Hepatocyte (in vitro differentiated cells): ENCODE results near the gene MRPS31.

Experiments used
- CTCF ChIP-seq: fragments of 200-600 bp; sonication (generic); IDR thresholded peaks from 2 replicates; pipeline ENCODE4 v1.5.1; 2016; ENCODE audit warnings: antibody characterized with exemption, mild to moderate bottlenecking; ENCODE audit not compliant: poor library complexity
- EZH2 ChIP-seq: fragments of 200-600 bp; sonication (generic); IDR thresholded peaks from 2 replicates; pipeline ENCODE4 v1.6.1; 2016; ENCODE audit warnings: antibody characterized with exemption, mild to moderate bottlenecking, borderline replicate concordance

GRCh38 chr13:40770609-40770933, 419 bp downstream of the MRPS31 start:
- TF ChIP-seq CTCF (no peak), EZH2 (no peak)
